Measurements from ENCODE around the gene C16orf90.

GRCh38 chr16:3503523-3503922, 8.2 kb upstream of the C16orf90 start:
- no peak for TF ChIP-seq EZH2 (IDR thresholded peaks at IDR 0.05; ENCODE audit: insufficient read depth, low read length)
- TF ChIP-seq, protein P1, sequence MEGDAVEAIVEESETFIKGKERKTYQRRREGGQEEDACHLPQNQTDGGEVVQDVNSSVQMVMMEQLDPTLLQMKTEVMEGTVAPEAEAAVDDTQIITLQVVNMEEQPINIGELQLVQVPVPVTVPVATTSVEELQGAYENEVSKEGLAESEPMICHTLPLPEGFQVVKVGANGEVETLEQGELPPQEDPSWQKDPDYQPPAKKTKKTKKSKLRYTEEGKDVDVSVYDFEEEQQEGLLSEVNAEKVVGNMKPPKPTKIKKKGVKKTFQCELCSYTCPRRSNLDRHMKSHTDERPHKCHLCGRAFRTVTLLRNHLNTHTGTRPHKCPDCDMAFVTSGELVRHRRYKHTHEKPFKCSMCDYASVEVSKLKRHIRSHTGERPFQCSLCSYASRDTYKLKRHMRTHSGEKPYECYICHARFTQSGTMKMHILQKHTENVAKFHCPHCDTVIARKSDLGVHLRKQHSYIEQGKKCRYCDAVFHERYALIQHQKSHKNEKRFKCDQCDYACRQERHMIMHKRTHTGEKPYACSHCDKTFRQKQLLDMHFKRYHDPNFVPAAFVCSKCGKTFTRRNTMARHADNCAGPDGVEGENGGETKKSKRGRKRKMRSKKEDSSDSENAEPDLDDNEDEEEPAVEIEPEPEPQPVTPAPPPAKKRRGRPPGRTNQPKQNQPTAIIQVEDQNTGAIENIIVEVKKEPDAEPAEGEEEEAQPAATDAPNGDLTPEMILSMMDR (IDR thresholded peaks at IDR 0.05; ENCODE audit: insufficient read depth, low read depth, low read length): no peak

Measured in astrocyte (in vitro differentiated cells and primary cell).